GM23338 (cell line): ENCODE measurements around the gene KCTD12. TPM values are rescaled to one million over a fixed set of nuclear protein-coding genes. Genes with fewer than 3 reads are reported as not detected.

Experiments
- ATAC-seq: fragments of 200-7000 bp; cut with Tn5 transposase; 3 replicates; pipeline ENCODE4 v1.9.1; 2020
- DNase-seq: peaks from one replicate; pipeline ENCODE4 v3.0.0-alpha.2; 2015; ENCODE audit warnings: low spot score
- H2AFZ ChIP-seq: fragments of 200-600 bp; sonication (generic); 2 replicates; pipeline ENCODE4 v1.8.0; 2016; ENCODE audit warnings: antibody characterized with exemption, mild to moderate bottlenecking, moderate library complexity
- H3F3A ChIP-seq: fragments of 200-600 bp; sonication (generic); replicated peaks from 2 replicates; pipeline ENCODE4 v1.8.0; 2017; ENCODE audit warnings: antibody characterized with exemption, mixed run types, low read depth
- H3K27ac ChIP-seq: fragments of 200-600 bp; sonication (generic); 2 replicates; pipeline ENCODE4 v1.6.1; 2016; ENCODE audit warnings: low read depth
- H3K27me3 ChIP-seq: fragments of 200-600 bp; sonication (generic); 2 replicates; pipeline ENCODE4 v1.8.0; 2016; ENCODE audit warnings: mild to moderate bottlenecking, mixed run types, moderate library complexity; ENCODE audit not compliant: insufficient read depth
- H3K36me3 ChIP-seq: fragments of 200-600 bp; sonication (generic); 2 replicates; pipeline ENCODE4 v1.8.0; 2016; ENCODE audit warnings: mild to moderate bottlenecking; ENCODE audit not compliant: insufficient read depth
- H3K4me1 ChIP-seq: fragments of 200-600 bp; sonication (generic); 2 replicates; pipeline ENCODE4 v1.8.0; 2016; ENCODE audit warnings: mild to moderate bottlenecking, moderate library complexity; ENCODE audit not compliant: insufficient read depth
- H3K4me2 ChIP-seq: fragments of 200-600 bp; sonication (generic); 2 replicates; pipeline ENCODE4 v1.7.1; 2017; ENCODE audit warnings: mixed run types
- H3K4me3 ChIP-seq: fragments of 200-600 bp; sonication (generic); 2 replicates; pipeline ENCODE4 v1.6.1; 2016; ENCODE audit warnings: mixed run types
- H3K79me2 ChIP-seq: fragments of 200-600 bp; sonication (generic); replicated peaks from 2 replicates; pipeline ENCODE4 v1.8.0; 2017; ENCODE audit warnings: mild to moderate bottlenecking; ENCODE audit not compliant: insufficient read depth
- H3K9me2 ChIP-seq: fragments of 200-600 bp; sonication (generic); 2 replicates; pipeline ENCODE4 v1.8.0; 2017; ENCODE audit not compliant: insufficient read depth
- H4K20me1 ChIP-seq: fragments of 200-600 bp; sonication (generic); replicated peaks from 2 replicates; pipeline ENCODE4 v1.8.0; 2017; ENCODE audit warnings: mild to moderate bottlenecking; ENCODE audit not compliant: insufficient read depth
- H3K27ac Mint-ChIP-seq: 2 replicates; pipeline ENCODE4 v1.8.0; 2020; ENCODE audit warnings: inconsistent platforms, mild to moderate bottlenecking, moderate library complexity, mixed read lengths
- H3K27me3 Mint-ChIP-seq: 3 replicates; pipeline ENCODE4 v1.8.0; 2022; ENCODE audit warnings: low read depth, mild to moderate bottlenecking, moderate library complexity, mixed read lengths, inconsistent platforms; ENCODE audit not compliant: insufficient read depth, poor library complexity
- H3K36me3 Mint-ChIP-seq: 3 replicates; pipeline ENCODE4 v1.8.0; 2021; ENCODE audit warnings: low read depth, mild to moderate bottlenecking, inconsistent platforms, moderate library complexity, mixed read lengths
- H3K4me1 Mint-ChIP-seq: 3 replicates; pipeline ENCODE4 v1.8.0; 2020; ENCODE audit warnings: mild to moderate bottlenecking, inconsistent platforms, mixed read lengths
- H3K4me3 Mint-ChIP-seq: 3 replicates; pipeline ENCODE4 v1.8.0; 2021; ENCODE audit warnings: moderate library complexity, mild to moderate bottlenecking, inconsistent platforms, mixed read lengths
- H3K9me3 Mint-ChIP-seq: 3 replicates; pipeline ENCODE4 v1.8.0; 2020; ENCODE audit warnings: moderate library complexity, mild to moderate bottlenecking, inconsistent platforms, mixed read lengths
- CREB1 ChIP-seq: fragments of 250-450 bp; sonication (Bioruptor Pico); IDR thresholded peaks from 2 replicates; pipeline ENCODE4 v1.5.0; 2020; ENCODE audit warnings: low read depth, mild to moderate bottlenecking, moderate library complexity
- CTCF ChIP-seq, 2 experiments: fragments of 200-600 bp in 1 of 2; sonication (generic) in 1 of 2; conservative IDR thresholded peaks; 2 replicates each; pipeline versions ENCODE4 v1.5.1 to v1.6.1; 2016 to 2017; ENCODE audit warnings: antibody characterized with exemption in 2 of 2, low read depth in 2 of 2, mild to moderate bottlenecking in 2 of 2, moderate library complexity in 1 of 2
- ETS1 ChIP-seq: IDR thresholded peaks from 2 replicates; pipeline ENCODE4 v1.6.1; 2016; ENCODE audit warnings: antibody characterized with exemption
- EZH2 ChIP-seq: fragments of 200-600 bp; sonication (generic); IDR thresholded peaks from one replicate; pipeline ENCODE4 v1.8.0; 2017; ENCODE audit warnings: antibody characterized with exemption, mild to moderate bottlenecking, low read depth; ENCODE audit not compliant: unreplicated experiment
- JUNB ChIP-seq: IDR thresholded peaks from one replicate; pipeline ENCODE4 v1.6.1; 2016; ENCODE audit warnings: antibody characterized with exemption; ENCODE audit not compliant: unreplicated experiment
- NANOG ChIP-seq: IDR thresholded peaks from 2 replicates; pipeline ENCODE4 v1.6.1; 2016; ENCODE audit warnings: antibody characterized with exemption, borderline replicate concordance
- POLR2AphosphoS5 ChIP-seq: IDR thresholded peaks from 2 replicates; pipeline ENCODE4 v1.6.1; 2016; ENCODE audit warnings: antibody characterized with exemption, low read depth
- STAT1 ChIP-seq: IDR thresholded peaks from one replicate; pipeline ENCODE4 v1.6.1; 2016; ENCODE audit warnings: antibody characterized with exemption; ENCODE audit not compliant: unreplicated experiment
- ZNF114 ChIP-seq: fragments of 250-450 bp; sonication (Bioruptor Pico); IDR thresholded peaks from 2 replicates; pipeline ENCODE4 v1.5.0; 2020; ENCODE audit warnings: mild to moderate bottlenecking, moderate library complexity
- ZNF462 ChIP-seq: fragments of 250-450 bp; sonication (Bioruptor Pico); IDR thresholded peaks from 2 replicates; pipeline ENCODE4 v1.5.0; 2020; ENCODE audit warnings: mild to moderate bottlenecking, moderate library complexity
- polyA plus RNA-seq: library from polyadenylated mRNA; unstranded; fragments of >200 nt; fragmentation: Nextera tagmentation; extraction: Ambion mirVana; gene quantifications from 2 replicates; pipeline ENCODE4 v1.2.1, GENCODE V29; 2016
- total RNA-seq: library from RNA; depleted of rRNA; stranded (reverse); fragments of >200 nt; shearing (Covaris generic); gene quantifications from 2 replicates; pipeline ENCODE4 v1.2.3, GENCODE V29; 2014

KCTD12 gene
- total and polyA plus RNA-seq, 2 experiments from 2014 or later: 3.3 to 12.0 TPM

- Mint-ChIP-seq H3K27ac (no peak overlapping the region), H3K9me3 (no peaks in the 10 kb centered on the region; the same call in 2 of the 3 replicates), H3K4me3 (no peak overlapping the region), H3K27me3 (no peaks in the 10 kb centered on the region), H3K4me1 (peaks cover 2% of the 10 kb centered on the region; the same call in 1 of the 3 replicates), H3K36me3 (no peaks in the 10 kb centered on the region)
- no peaks in the 10 kb centered on the region for H3K4me1 ChIP-seq
- no peaks in the 10 kb centered on the region for H3K79me2 ChIP-seq
- no peaks in the 10 kb centered on the region for H3K27me3 ChIP-seq
- H3K27ac ChIP-seq: no peak overlapping the region
- H2AFZ ChIP-seq: no peak overlapping the region; the same call in 1 of the 2 replicates
- no peaks in the 10 kb centered on the region for H3K36me3 ChIP-seq
- no peak for ATAC-seq
- no peaks in the 10 kb centered on the region for H4K20me1 ChIP-seq
- H3F3A ChIP-seq: no peaks in the 10 kb centered on the region
- 0 out of 2 replicates have a peak, but pooled peaks cover 6% of the 10 kb centered on the region for H3K9me2 ChIP-seq
- DNase-seq: no peak
- no peak overlapping the region for H3K4me2 ChIP-seq
- TF ChIP-seq JUNB (no peak), CTCF (conservative IDR thresholded peaks at IDR 0.05; ENCODE audit: low read depth in 2 of 2) (no peak), CREB1 (no peak), NANOG (no peak), EZH2 (no peak), ETS1 (no peak)
- no peak overlapping the region for H3K4me3 ChIP-seq
These were observed 25.5 kb downstream of the KCTD12 start for GRCh38 chr13:76860706-76861105.

GRCh38 chr13:76854894-76855293, 31.3 kb downstream of the KCTD12 start:
- DNase-seq: no peak
- H3K4me1 ChIP-seq: no peaks in the 10 kb centered on the region
- Mint-ChIP-seq H3K27ac (no peak overlapping the region), H3K4me1 (no peaks in the 10 kb centered on the region), H3K36me3 (no peaks in the 10 kb centered on the region), H3K4me3 (no peak overlapping the region), H3K9me3 (no peaks in the 10 kb centered on the region; the same call in 2 of the 3 replicates), H3K27me3 (no peaks in the 10 kb centered on the region)
- H3K27ac ChIP-seq: no peak overlapping the region
- no peak overlapping the region for H3K4me2 ChIP-seq
- no peaks in the 10 kb centered on the region for H3F3A ChIP-seq
- no peak overlapping the region for H3K4me3 ChIP-seq
- no peaks in the 10 kb centered on the region for H3K27me3 ChIP-seq
- H3K79me2 ChIP-seq: no peaks in the 10 kb centered on the region
- no peaks in the 10 kb centered on the region for H3K36me3 ChIP-seq
- no peaks in the 10 kb centered on the region for H4K20me1 ChIP-seq
- no peak for ATAC-seq
- H2AFZ ChIP-seq: no peak overlapping the region
- 0 out of 2 replicates have a peak, but pooled peaks cover 17% of the 10 kb centered on the region for H3K9me2 ChIP-seq
- TF ChIP-seq STAT1 (no peak), POLR2AphosphoS5 (no peak), ZNF114 (no peak), CREB1 (no peak), JUNB (no peak), EZH2 (no peak), ZNF462 (CRISPR knock-in tag) (no peak), NANOG (no peak), CTCF (conservative IDR thresholded peaks at IDR 0.05; ENCODE audit: low read depth in 2 of 2) (no peak)
